A673 (cell line): Measurements from ENCODE around the gene SFXN2. TPM values are rescaled to one million over a fixed set of nuclear protein-coding genes. Genes with fewer than 3 reads are reported as not detected.

Experiments used
- BruUV-seq: library from RNA; stranded (reverse); fragments of 400-500 nt; replicated peaks from 2 replicates; lab custom pipeline; 2021; lab: Mats Ljungman, UMichigan
- CTCF ChIA-PET: fragments of 300-600 bp; sonication (Branson Sonifier 250); formaldehyde crosslinking; loops from one replicate; lab custom pipeline; 2022; ENCODE audit warnings: antibody characterized with exemption; lab: Charles Lee
- POLR2A ChIA-PET: fragments of 300-600 bp; sonication (Branson Sonifier 250); formaldehyde crosslinking; loops from one replicate; lab custom pipeline; 2022; ENCODE audit warnings: antibody characterized with exemption; ENCODE audit not compliant: low non-redundant PET; lab: Charles Lee
- DNase-seq: peaks from one replicate; pipeline ENCODE4 v3.0.0-alpha.2; 2015; ENCODE audit warnings: low spot score
- H3K27ac ChIP-seq: fragments of 200-600 bp; sonication (generic); 2 replicates; pipeline ENCODE4 v1.5.1; 2016; ENCODE audit warnings: mixed run types, low read depth, mild to moderate bottlenecking, mixed read lengths, antibody characterized with exemption, low read length; ENCODE audit not compliant: poor library complexity, severe bottlenecking
- H3K27me3 ChIP-seq: fragments of 200-600 bp; sonication (generic); replicated peaks from 2 replicates; pipeline ENCODE4 v1.6.1; 2017; ENCODE audit warnings: mixed run types, low read depth, mild to moderate bottlenecking, mixed read lengths, antibody characterized with exemption, low read length; ENCODE audit not compliant: insufficient read depth, poor library complexity
- H3K36me3 ChIP-seq: fragments of 200-600 bp; sonication (generic); 2 replicates; pipeline ENCODE4 v1.6.1; 2016; ENCODE audit warnings: mixed run types, mild to moderate bottlenecking, mixed read lengths, antibody characterized with exemption, low read length; ENCODE audit not compliant: insufficient read depth, poor library complexity, severe bottlenecking
- H3K4me1 ChIP-seq: fragments of 200-600 bp; sonication (generic); 2 replicates; pipeline ENCODE4 v1.6.1; 2017; ENCODE audit warnings: mixed run types, mild to moderate bottlenecking, mixed read lengths, antibody characterized with exemption, low read length; ENCODE audit not compliant: insufficient read depth, poor library complexity, severe bottlenecking
- H3K4me3 ChIP-seq: fragments of 200-600 bp; sonication (generic); 2 replicates; pipeline ENCODE4 v1.5.1; 2016; ENCODE audit warnings: low read depth, mixed run types, mild to moderate bottlenecking, mixed read lengths, low read length; ENCODE audit not compliant: poor library complexity, severe bottlenecking
- H3K9me3 ChIP-seq: fragments of 200-600 bp; sonication (generic); 2 replicates; pipeline ENCODE4 v1.6.1; 2016; ENCODE audit warnings: mixed run types, low read depth, mild to moderate bottlenecking, mixed read lengths, antibody characterized with exemption, low read length; ENCODE audit not compliant: poor library complexity, severe bottlenecking
- CTCF ChIP-seq: fragments of 300-800, 200-600 bp; sonication (generic); conservative IDR thresholded peaks from 2 replicates; pipeline ENCODE4 v1.5.1; 2017; ENCODE audit warnings: low read depth, mild to moderate bottlenecking, antibody characterized with exemption, low read length, moderate library complexity, mixed read lengths
- EZH2 ChIP-seq: fragments of 200-600 bp; sonication (generic); IDR thresholded peaks from 2 replicates; pipeline ENCODE4 v1.6.1; 2017; ENCODE audit warnings: borderline replicate concordance, low read depth, mild to moderate bottlenecking, mixed read lengths, antibody characterized with exemption, low read length; ENCODE audit not compliant: poor library complexity, severe bottlenecking
- intact Hi-C: fragments of 100-400 bp; cut with micrococcal nuclease; formaldehyde crosslinking; loops from one replicate; pipeline ENCODE4 v1.10.0; 2022; ENCODE audit not compliant: unreplicated experiment
- total RNA-seq: library from RNA; stranded (reverse); gene quantifications from 2 replicates; pipeline ENCODE4 v1.2.3, GENCODE V29; 2021

SFXN2 gene
- total RNA-seq, 1 experiment from 2014 or later, result 19.5 TPM

GRCh38 chr10:102745157-102745556 lies 30.7 kb downstream of the SFXN2 start:
- BruUV-seq, result no TSS peak
- H3K4me3 ChIP-seq, result peak overlapping the region; percentile 85
- no peaks in the 10 kb centered on the region for H3K27me3 ChIP-seq
- peaks cover 6% of the 10 kb centered on the region for H3K4me1 ChIP-seq
- ChIA-PET POLR2A (no interaction called here), CTCF (no interaction called here)
- H3K9me3 ChIP-seq, result no peaks in the 10 kb centered on the region
- DNase-seq, result no peak
- no peaks in the 10 kb centered on the region for H3K36me3 ChIP-seq
- TF ChIP-seq CTCF (no peak), EZH2 (no peak)
- intact Hi-C loops, result no loop called here
- H3K27ac ChIP-seq, result peak overlapping the region; percentile 77

DNA sequence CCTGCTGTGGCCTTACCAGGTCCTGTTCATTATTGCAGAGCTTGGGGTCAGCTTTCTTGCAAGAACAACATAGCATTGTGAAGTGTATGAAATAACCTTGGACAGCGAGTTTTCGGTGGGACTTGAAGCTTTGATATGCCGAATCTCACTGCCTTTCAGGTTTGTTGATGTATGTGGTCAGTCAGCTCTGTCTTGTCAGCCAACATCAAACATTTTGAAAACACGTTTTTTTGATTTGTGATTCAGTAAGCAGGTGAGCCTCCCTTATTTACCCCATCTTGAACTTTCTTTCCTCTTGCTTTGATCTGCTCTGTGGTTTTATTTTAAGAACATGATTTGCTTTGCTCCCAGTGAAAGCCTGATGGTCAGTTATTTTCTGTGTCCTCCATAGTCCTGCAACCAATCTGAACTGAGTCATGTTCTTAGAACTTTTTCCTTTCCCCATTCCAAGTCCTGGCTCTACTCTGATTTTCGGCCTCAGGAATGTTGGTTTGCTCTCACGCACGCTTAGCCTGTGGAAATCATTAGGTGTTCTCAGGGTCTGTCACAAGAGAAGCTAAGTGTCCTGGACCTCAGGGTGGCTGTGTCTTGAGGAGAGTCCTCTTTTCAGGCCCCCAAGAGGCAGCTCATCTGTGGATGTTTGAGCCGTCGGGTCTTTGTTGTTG lies 38.0 kb downstream of the SFXN2 start:
- intact Hi-C loops, result loop anchor here (5.0 kb wide), 3 partner anchors 50 to 150 kb away; no protein-coding TSS in a partner anchor
- Histone ChIP-seq H3K27ac (no peak overlapping the region), H3K4me1 (peaks cover 7% of the 10 kb centered on the region), H3K9me3 (no peaks in the 10 kb centered on the region), H3K27me3 (no peaks in the 10 kb centered on the region), H3K36me3 (no peaks in the 10 kb centered on the region), H3K4me3 (no peak overlapping the region)
- no peak for DNase-seq
- CTCF ChIA-PET, result interaction anchor here (0.6 kb wide), 2 partner anchors 74 to 153 kb away, joined by 3 read pairs; no protein-coding TSS in a partner anchor
- no peak for TF ChIP-seq CTCF
- no peak for TF ChIP-seq EZH2
- POLR2A ChIA-PET, result no interaction called here
- no TSS peak for BruUV-seq

- Histone ChIP-seq H3K9me3 (no peaks in the 10 kb centered on the region), H3K4me3 (no peak overlapping the region), H3K4me1 (peaks cover 7% of the 10 kb centered on the region), H3K36me3 (no peaks in the 10 kb centered on the region), H3K27ac (no peak overlapping the region), H3K27me3 (no peaks in the 10 kb centered on the region)
- DNase-seq, result peak; percentile 67
- TF ChIP-seq EZH2 (no peak), CTCF (peak; percentile 69)
- intact Hi-C loops, result loop anchor here (5.0 kb wide), 3 partner anchors 49 to 149 kb away; no protein-coding TSS in a partner anchor
- CTCF ChIA-PET, result interaction anchor here (0.6 to 1.2 kb wide), 4 partner anchors 10 to 153 kb away, joined by 3 to 7 read pairs (median 3); no protein-coding TSS in a partner anchor
- POLR2A ChIA-PET, result no interaction called here
- no TSS peak for BruUV-seq
Observed at GRCh38 chr10:102752934-102753664, 38.7 kb downstream of the SFXN2 start.
